Stimulated activated CD4-positive, alpha-beta T cell treated with anti-CD3 and anti-CD28 coated beads, Interleukin-4, amount 100 ng/mL, for 48 hours (primary cell): ENCODE data around the gene SCMH1.
"Not testable (repeated sequence)": the region's sequence is repeated elsewhere in the genome, so short reads cannot be mapped to it uniquely, and the experiment has no call there.

Experiments
- DNase-seq, 2 donors: peaks; one replicate each; pipeline ENCODE4 v3.0.0-alpha.2; 2020; ENCODE audit warnings: low read depth in 2 of 2

The SCMH1 gene

DNA sequence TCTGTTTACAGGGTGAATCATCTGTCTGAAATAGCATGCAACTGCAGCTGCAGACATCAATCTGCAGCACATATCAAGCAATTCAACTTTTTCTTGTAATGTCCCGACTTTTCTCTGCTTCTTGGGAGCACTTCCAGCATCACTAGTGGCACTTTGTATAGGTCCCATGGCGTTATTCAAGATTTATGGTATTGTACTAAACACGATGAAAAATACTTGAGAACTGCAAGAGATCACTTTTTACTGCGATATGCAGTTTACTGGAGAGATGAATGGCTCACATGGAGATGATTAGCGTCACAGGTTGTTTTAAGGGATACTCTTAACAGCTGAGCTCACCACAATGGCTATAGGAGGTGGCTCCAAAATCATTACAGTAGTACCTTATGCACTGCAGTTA lies 7.2 kb upstream of the SCMH1 start:
- no peak for DNase-seq

DNA sequence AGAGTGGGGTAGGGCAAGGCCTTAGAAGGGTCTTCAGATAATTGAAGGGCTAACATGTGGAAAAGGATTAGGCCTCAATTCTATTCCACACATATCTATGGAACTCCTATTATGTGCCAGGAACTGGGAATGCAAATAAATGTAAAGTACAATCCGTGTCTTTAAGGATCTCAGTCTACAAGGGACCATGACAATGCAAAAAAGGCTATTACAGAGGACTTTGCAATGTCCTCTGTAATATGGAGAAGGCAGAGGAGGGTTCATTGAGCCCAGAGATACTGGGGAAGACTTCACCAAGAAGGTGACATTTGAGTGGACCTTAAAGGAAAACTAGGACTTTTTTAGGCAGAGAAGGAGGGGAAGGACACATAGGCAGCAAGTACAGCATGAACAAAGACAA lies 4.5 kb upstream of the SCMH1 start:
- no peak for DNase-seq

DNA sequence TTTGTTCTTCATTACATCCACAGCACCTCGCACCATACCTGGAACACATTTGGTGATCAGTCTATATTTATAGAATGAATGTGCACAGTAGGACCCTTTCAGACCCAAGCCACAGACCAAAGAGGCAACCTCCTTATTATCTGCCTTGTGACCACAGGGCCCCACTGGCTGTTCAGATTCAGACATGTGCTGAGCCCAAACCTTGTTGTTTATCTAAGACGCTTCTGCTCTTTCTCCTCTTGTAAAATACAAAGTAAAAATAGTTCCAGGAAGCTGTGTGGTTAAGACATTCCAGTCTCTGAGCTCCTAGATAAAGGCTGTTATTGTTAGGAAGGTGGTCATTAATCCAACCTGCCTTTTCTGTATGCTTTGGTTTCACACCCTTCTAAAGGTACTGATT lies 3.6 kb upstream of the SCMH1 start:
- no peak for DNase-seq

DNA sequence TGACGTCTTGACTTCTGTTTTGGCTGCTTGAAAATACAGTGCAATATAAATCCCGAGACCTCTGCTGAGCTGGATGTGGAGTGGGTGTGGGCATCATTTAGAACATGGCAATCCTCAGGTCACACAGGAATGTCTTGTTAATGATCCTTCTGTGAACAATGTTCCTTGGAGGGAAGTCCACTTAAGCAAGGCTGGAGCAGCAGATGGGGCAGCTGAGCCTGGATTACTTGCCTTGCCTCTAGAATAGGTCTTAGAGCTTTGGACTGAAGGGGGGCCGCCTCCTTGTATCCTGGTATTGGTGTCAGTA lies 926 bp upstream of the SCMH1 start:
- DNase-seq = no peak

DNA sequence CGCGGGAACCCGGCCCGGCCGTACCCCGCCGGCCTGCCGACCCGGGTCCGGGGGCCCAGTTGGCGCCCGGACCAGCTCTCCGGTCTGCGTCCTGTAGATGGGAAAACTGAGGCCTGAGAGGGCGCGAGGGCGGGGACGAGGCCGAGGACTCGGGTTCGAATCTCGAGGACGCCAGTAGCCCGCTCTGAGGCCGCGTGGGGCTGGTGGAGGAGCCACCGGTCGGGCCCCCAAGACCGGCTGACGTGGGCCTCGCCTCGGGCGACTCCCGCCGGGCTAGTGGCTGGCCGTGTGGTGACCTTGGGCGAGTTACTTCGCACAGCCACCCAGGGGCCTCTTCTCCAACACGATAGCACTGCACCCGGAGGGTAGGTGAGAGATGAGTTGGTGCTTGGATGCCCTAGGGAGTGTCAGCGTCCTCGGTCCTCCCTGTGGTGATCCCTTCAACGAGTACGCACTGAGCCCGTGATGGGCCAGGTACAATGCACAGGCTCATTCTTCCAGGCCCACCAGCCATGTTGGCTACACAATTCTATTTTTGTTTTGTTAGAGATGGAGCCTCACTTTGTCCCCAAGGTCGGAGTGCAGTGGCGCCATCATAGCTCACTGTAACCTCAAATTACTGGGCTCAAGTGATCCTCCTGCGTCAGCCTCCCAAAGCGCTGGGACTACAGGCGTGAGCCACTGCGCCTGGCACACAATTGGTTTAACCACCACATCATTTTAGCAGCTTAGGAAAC lies 404 bp upstream of the SCMH1 start:
- DNase-seq = peak in 1 of 2 donors; percentile 16

DNA sequence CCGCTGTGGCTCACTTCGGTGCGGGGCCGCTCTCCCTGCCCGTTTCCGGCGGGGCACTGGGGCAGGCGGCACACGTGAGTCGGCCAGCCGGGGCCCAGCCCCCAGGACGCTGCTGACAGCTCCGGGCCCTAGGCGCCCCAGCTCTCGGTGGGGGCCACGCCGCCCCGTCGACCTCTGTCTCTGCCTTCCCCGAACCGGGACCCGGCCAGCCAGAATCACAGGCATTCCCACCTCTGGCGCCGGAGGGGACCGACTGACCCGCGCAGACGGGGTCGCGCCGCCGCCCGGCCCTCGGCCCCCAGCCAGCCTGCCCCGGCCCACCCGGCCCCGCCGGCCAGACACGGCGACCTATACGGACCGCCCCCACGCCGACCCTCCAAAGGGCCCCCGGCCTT lies 755 bp downstream of the SCMH1 start:
- DNase-seq = peak; percentile 32 to 35

DNA sequence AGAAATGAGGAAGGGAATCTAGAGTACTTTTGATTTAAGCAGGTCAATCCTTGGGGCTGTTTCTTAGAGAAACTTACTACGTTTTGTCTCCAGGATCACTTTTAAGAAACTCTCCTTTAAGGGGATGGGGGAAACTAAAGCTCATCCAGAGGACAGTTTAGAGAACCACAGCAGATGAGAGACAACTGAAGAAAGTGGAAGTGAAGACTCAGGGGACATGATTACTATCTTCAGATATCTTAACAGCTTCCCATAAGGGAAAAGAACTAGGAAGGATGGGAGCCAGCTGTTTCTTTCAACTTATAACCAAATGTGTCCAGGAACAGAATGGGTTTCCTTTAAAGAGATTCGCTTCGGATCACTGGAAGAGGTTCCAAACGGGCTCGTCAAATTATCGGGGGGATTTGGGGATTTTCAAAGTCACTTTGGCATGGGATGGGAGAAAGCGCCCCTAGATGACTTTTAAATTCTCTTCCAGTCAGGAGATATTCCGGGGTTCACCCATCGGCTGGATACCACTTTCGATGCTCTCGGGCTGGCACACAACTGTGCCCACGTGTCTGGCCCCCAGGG lies 1.2 kb downstream of the SCMH1 start:
- no peak for DNase-seq

- no peak for DNase-seq
Measured at GRCh38 chr1:41239988-41240610, 2.0 kb downstream of the SCMH1 start.

DNA sequence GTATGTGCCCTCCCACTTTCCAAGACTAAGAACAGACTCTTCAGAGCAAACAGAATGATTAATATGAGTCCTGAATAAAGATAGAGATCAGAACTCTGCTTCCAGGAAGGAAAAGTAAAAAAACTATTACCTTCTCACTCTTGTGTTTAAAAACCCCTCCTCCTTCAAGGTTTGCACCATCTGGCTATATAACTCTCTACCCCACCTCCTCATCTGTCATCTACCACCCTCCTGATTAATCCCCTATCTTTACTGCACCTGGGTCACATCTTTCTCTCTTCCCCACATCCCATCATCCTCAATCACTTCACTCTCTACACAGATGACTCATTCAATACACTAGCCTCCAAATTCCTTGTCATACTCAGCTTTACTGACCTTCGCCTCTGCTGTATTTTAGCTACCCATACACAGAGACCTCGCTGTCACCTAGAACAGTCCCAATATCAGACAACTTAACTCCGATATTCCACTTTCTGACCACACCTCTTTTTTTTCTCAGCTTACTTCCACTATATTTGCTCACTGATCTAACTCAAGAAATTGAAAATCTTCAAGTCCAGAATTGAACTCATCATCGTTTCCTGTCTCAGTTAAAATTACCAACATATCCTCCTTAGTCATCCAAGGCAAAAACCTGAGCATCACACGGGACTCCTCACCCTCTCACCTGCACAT lies 3.7 kb downstream of the SCMH1 start:
- DNase-seq = no peak

DNA sequence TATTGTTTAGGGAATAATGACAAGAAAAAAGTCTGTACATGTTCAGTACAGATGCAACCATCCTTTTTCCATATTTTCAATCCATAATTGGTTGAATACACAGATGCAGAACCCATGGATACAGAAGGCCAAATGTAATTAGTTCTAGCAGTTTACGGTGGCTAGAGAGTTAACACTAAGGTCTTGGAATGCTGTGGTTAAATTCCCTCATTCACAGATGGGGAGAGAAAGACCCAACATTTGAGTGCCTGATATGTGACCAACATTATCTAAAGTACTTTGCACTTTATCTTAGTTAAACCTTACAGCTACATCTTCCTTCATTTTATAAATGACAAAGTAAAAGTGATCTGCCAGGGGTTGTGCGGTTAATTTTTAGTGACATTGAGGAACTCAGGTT lies 5.3 kb downstream of the SCMH1 start:
- DNase-seq = no peak

DNA sequence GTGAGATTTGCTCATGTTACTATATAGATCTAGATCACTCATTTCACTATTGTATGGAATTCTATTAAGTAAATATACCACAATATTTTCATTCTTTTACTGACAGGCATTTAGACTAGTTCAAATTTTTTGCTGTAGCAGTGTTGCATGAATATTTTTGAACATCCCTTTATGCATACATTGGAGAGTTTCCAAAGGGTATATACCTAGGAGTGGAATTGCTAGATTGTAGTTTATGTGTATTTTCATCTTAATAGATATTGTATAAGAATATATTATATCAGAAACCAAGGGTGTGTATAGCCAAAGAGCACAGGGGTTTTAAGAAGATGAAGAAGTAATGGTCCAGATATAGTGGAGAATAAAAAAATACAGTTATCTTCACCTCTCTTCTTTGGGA lies 6.2 kb downstream of the SCMH1 start:
- DNase-seq = no peak

- DNase-seq = no peak
Measured at GRCh38 chr1:41233708-41234107, 8.4 kb downstream of the SCMH1 start.

DNA sequence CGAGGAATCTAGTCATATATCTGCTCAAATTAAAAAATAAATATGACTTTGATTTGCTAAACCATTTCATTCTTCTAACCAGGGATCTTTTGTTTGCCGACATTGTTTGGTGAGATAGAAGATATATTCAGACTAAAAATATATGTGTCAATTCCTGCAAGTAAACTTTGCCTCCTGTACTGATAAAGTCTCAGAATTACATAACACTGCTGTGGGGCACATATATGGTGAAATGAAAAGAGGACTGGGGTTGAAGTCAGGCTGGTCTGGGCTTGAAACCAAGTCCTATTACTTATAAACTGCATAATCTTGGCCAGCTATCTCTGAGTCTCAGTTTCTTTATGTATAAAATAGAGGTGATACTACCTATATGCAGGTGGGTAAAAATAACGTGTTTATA lies 9.8 kb downstream of the SCMH1 start:
- no peak for DNase-seq

DNA sequence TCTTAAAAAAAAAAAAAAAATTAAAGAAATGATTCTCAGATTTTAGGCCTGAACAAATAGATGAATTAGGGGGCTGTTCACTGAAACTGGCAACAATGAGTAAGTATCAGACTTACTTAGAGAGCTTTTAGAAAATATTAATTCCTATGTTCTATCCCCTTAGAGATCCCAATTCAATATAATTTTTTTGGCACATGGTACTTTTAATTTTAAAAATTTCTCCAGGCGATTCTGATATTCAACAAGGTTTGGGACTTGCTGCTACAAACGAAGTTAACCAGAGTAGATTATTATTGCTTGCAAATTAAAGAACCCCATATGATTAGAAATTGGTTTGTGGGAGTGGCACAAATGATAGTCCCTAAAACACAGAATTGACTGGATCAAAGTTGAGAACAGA lies 11.4 kb downstream of the SCMH1 start:
- DNase-seq = no peak

GRCh38 chr1:41229219-41229618 lies 12.9 kb downstream of the SCMH1 start:
- not testable (repeated sequence) for DNase-seq

- no peak for DNase-seq
Measured at GRCh38 chr1:41226815-41227434, 15.2 kb downstream of the SCMH1 start.

GRCh38 chr1:41225495-41225894 lies 16.6 kb downstream of the SCMH1 start:
- DNase-seq = no peak

GRCh38 chr1:41222496-41222895 lies 19.6 kb downstream of the SCMH1 start:
- DNase-seq = no peak

GRCh38 chr1:41221995-41222394 lies 20.1 kb downstream of the SCMH1 start:
- no peak for DNase-seq

DNA sequence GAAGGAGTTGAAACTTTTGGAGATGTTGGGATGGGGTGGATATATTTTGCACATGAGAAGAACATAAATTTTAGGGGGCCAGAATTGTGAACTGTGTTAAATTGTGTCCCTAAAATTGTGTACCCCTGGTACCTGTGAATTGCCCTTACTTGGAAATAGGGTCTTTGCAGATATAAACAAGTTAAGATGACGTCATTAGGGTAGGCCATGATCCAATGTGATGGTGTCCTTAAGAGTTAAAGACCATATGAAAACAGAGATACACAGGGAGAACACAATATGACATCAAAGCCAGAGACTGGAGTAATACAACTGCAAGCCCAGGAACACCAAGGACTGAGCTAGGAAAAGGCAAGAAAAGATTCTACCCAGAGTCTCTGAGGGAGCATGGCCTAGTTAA lies 24.0 kb downstream of the SCMH1 start:
- DNase-seq = no peak

GRCh38 chr1:41217441-41217840 lies 24.7 kb downstream of the SCMH1 start:
- DNase-seq = no peak

- no peak for DNase-seq
Measured at GRCh38 chr1:41215623-41216022, 26.5 kb downstream of the SCMH1 start.

DNA sequence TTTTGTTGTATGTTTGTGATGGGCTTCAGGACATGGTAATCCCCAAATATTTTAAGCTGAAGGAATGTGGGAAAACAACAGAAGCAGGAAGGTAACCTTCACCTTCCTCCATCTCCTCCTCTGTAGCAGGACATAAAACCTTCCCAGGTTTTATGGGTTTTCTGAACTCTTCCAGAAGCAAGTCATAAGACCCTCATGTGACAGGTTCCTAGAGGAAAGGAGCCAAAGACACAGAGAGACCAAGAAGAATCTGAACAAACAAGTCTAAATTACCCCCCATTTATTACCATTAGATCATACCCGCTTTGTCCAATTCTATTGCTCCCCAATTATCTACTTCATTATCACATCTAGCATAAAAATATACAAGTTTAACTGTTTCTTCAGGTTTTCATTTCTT lies 28.8 kb downstream of the SCMH1 start:
- DNase-seq = no peak
